ENCODE data around the gene ATP8A2. TPM values are rescaled to one million over a fixed set of nuclear protein-coding genes. Genes with fewer than 3 reads are reported as not detected.

The ATP8A2 gene
- total RNA-seq, 3 donors from 2014 or later (not counting 1 experiment from before 2014, with no cell fraction given): 0.43 to 0.68 (median 0.59) TPM

DNA sequence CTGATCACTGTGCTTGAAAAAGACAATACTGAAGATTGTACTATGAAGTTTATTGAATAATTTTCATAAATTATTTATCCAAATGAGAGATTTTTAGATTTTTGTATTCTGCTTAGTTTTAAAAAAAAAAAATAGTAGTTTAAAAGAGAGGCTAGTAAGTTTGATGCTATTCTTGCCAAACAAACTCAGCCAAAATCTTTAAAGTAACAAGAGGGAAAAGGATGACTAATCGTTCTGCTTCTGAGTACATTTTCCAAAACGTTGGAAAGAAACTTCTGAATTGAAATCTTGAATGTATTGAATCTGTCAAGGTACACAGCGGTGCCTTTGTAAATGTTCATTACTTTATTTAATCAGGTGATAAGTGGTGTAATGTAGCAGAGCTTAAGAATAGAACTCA, 35.9 kb upstream of the ATP8A2 start:
- Histone ChIP-seq H3K4me3 (ENCODE audit: low read length) (no peak overlapping the region), H3K27me3 (ENCODE audit: control insufficient read depth, insufficient read depth, low read length) (no peaks in the 10 kb centered on the region), H3K4me1 (ENCODE audit: control insufficient read depth, insufficient read depth, low read length) (no peaks in the 10 kb centered on the region), H3K9me3 (ENCODE audit: control insufficient read depth, insufficient read depth, low read length) (no peaks in the 10 kb centered on the region), H3K27ac (ENCODE audit: low read length) (no peak overlapping the region), H3K36me3 (ENCODE audit: control insufficient read depth, insufficient read depth, low read length) (peaks cover 66% of the 10 kb centered on the region)
- H3K4me3 Mint-ChIP-seq: no peak overlapping the region
- no peak for ATAC-seq
- no peaks in the 10 kb centered on the region for H3K27me3 Mint-ChIP-seq (ENCODE audit: low read depth in 2 of 2)
- H3K4me1 Mint-ChIP-seq: no peaks in the 10 kb centered on the region
- H3K9me3 Mint-ChIP-seq: no peaks in the 10 kb centered on the region
- DNase-seq: no peak
- TF ChIP-seq, protein P1, sequence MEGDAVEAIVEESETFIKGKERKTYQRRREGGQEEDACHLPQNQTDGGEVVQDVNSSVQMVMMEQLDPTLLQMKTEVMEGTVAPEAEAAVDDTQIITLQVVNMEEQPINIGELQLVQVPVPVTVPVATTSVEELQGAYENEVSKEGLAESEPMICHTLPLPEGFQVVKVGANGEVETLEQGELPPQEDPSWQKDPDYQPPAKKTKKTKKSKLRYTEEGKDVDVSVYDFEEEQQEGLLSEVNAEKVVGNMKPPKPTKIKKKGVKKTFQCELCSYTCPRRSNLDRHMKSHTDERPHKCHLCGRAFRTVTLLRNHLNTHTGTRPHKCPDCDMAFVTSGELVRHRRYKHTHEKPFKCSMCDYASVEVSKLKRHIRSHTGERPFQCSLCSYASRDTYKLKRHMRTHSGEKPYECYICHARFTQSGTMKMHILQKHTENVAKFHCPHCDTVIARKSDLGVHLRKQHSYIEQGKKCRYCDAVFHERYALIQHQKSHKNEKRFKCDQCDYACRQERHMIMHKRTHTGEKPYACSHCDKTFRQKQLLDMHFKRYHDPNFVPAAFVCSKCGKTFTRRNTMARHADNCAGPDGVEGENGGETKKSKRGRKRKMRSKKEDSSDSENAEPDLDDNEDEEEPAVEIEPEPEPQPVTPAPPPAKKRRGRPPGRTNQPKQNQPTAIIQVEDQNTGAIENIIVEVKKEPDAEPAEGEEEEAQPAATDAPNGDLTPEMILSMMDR (IDR thresholded peaks at IDR 0.05): no peak
- intact Hi-C loops (cut with micrococcal nuclease): no loop called here
- H3K36me3 Mint-ChIP-seq: peaks cover 16% of the 10 kb centered on the region
- H3K27ac Mint-ChIP-seq: no peak overlapping the region
- 84% methylated on average over 3 of the region's 3 CpGs for WGBS (ENCODE audit: insufficient coverage)

GRCh38 chr13:25345576-25345975, 26.2 kb upstream of the ATP8A2 start:
- Histone ChIP-seq H3K9me3 (ENCODE audit: control insufficient read depth, insufficient read depth, low read length) (no peaks in the 10 kb centered on the region), H3K27me3 (ENCODE audit: control insufficient read depth, insufficient read depth, low read length) (no peaks in the 10 kb centered on the region), H3K4me1 (ENCODE audit: control insufficient read depth, insufficient read depth, low read length) (no peaks in the 10 kb centered on the region), H3K36me3 (ENCODE audit: control insufficient read depth, insufficient read depth, low read length) (peaks cover 4% of the 10 kb centered on the region), H3K27ac (ENCODE audit: low read length) (no peak overlapping the region), H3K4me3 (ENCODE audit: low read length) (no peak overlapping the region)
- no peak for DNase-seq
- H3K36me3 Mint-ChIP-seq: no peaks in the 10 kb centered on the region
- no peak overlapping the region for H3K4me3 Mint-ChIP-seq
- no peaks in the 10 kb centered on the region for H3K27me3 Mint-ChIP-seq (ENCODE audit: low read depth in 2 of 2)
- H3K27ac Mint-ChIP-seq: no peak overlapping the region
- TF ChIP-seq, protein P1 (IDR thresholded peaks at IDR 0.05): no peak
- 92% methylated on average over 2 of the region's 2 CpGs for WGBS (ENCODE audit: insufficient coverage)
- no peak for ATAC-seq
- H3K4me1 Mint-ChIP-seq: peaks cover 0 to 9% of the 10 kb centered on the region in 2 donors
- intact Hi-C loops (cut with micrococcal nuclease): no loop called here
- peaks cover 0 to 3% of the 10 kb centered on the region in 2 donors for H3K9me3 Mint-ChIP-seq

DNA sequence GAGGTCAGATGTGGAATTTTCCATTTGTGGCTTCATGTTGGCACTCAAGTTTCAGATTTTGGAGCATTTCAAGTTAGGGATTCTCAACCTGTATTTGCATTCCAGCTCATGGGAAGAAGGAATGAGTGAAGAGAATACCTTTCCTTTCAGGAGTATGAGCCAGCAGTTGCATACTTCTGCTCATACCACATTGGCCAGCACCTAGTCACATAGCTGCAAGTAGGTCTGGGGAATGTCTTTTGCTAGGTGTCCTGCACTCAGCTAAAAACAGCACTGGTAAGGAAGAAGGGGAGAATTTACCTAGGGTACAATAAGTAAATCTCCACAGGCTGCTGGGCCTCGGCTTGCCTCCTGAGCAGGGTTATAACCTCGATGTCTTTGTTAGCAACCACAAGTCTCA, 24.6 kb upstream of the ATP8A2 start:
- Histone ChIP-seq H3K4me1 (ENCODE audit: control insufficient read depth, insufficient read depth, low read length) (no peaks in the 10 kb centered on the region), H3K9me3 (ENCODE audit: control insufficient read depth, insufficient read depth, low read length) (no peaks in the 10 kb centered on the region), H3K4me3 (ENCODE audit: low read length) (no peak overlapping the region), H3K27ac (ENCODE audit: low read length) (no peak overlapping the region), H3K36me3 (ENCODE audit: control insufficient read depth, insufficient read depth, low read length) (no peaks in the 10 kb centered on the region), H3K27me3 (ENCODE audit: control insufficient read depth, insufficient read depth, low read length) (no peaks in the 10 kb centered on the region)
- intact Hi-C loops (cut with micrococcal nuclease): no loop called here
- Mint-ChIP-seq H3K4me1 (peaks cover 0 to 9% of the 10 kb centered on the region in 2 donors), H3K9me3 (peaks cover 0 to 3% of the 10 kb centered on the region in 2 donors), H3K27ac (no peak overlapping the region), H3K36me3 (no peaks in the 10 kb centered on the region), H3K4me3 (no peak overlapping the region), H3K27me3 (ENCODE audit: low read depth in 2 of 2) (no peaks in the 10 kb centered on the region)
- DNase-seq (no peak), ATAC-seq (no peak)
- 76% methylated on average over 2 of the region's 2 CpGs for WGBS (ENCODE audit: insufficient coverage)
- TF ChIP-seq, protein P1 (IDR thresholded peaks at IDR 0.05): no peak

- intact Hi-C loops (cut with micrococcal nuclease): no loop called here
- Histone ChIP-seq H3K9me3 (ENCODE audit: control insufficient read depth, insufficient read depth, low read length) (no peaks in the 10 kb centered on the region), H3K36me3 (ENCODE audit: control insufficient read depth, insufficient read depth, low read length) (no peaks in the 10 kb centered on the region), H3K4me3 (ENCODE audit: low read length) (no peak overlapping the region), H3K27me3 (ENCODE audit: control insufficient read depth, insufficient read depth, low read length) (no peaks in the 10 kb centered on the region), H3K27ac (ENCODE audit: low read length) (no peak overlapping the region), H3K4me1 (ENCODE audit: control insufficient read depth, insufficient read depth, low read length) (no peaks in the 10 kb centered on the region)
- 80% methylated on average over 1 of the region's 1 CpG for WGBS (ENCODE audit: insufficient coverage)
- H3K27ac Mint-ChIP-seq: no peak overlapping the region
- no peaks in the 10 kb centered on the region for H3K36me3 Mint-ChIP-seq
- ATAC-seq (no peak), DNase-seq (no peak)
- H3K9me3 Mint-ChIP-seq: no peaks in the 10 kb centered on the region
- H3K4me1 Mint-ChIP-seq: no peaks in the 10 kb centered on the region
- peaks cover 16 to 17% of the 10 kb centered on the region in 2 donors for H3K27me3 Mint-ChIP-seq (ENCODE audit: low read depth in 2 of 2)
- TF ChIP-seq, protein P1 (IDR thresholded peaks at IDR 0.05): no peak
- no peak overlapping the region for H3K4me3 Mint-ChIP-seq
Measured at GRCh38 chr13:25351404-25351803, 20.4 kb upstream of the ATP8A2 start.

Measured in natural killer cell (primary cell).